Measurements from ENCODE around the gene ZNF639. TPM values are rescaled to one million over a fixed set of nuclear protein-coding genes. Genes with fewer than 3 reads are reported as not detected.

ZNF639 gene
- total RNA-seq, 1 donor from 2014 or later = 30.1 TPM

- DNase-seq (ENCODE audit: low spot score) = no peak
Measured at GRCh38 chr3:179309225-179310078, 13.4 kb upstream of the ZNF639 start.

GRCh38 chr3:179318876-179319275 is 4.0 kb upstream of the ZNF639 start:
- DNase-seq (ENCODE audit: low spot score) = no peak

- peak; percentile 65 for DNase-seq (ENCODE audit: low spot score)
Measured at GRCh38 chr3:179321668-179322285, 1.1 kb upstream of the ZNF639 start.

- DNase-seq (ENCODE audit: low spot score) = peak; percentile 79
Measured at GRCh38 chr3:179323197-179324110, 623 bp downstream of the ZNF639 start.

- peak; percentile 19 for DNase-seq (ENCODE audit: low spot score)
Measured at GRCh38 chr3:179324270-179324754, 1.5 kb downstream of the ZNF639 start.

- no peak for DNase-seq (ENCODE audit: low spot score)
Measured at GRCh38 chr3:179330438-179330837, 7.6 kb downstream of the ZNF639 start.

GRCh38 chr3:179332240-179332639 is 9.4 kb downstream of the ZNF639 start:
- no peak for DNase-seq (ENCODE audit: low spot score)

GRCh38 chr3:179333084-179333483 is 10.3 kb downstream of the ZNF639 start:
- no peak for DNase-seq (ENCODE audit: low spot score)

GRCh38 chr3:179336345-179336929 is 13.6 kb downstream of the ZNF639 start:
- no peak for DNase-seq (ENCODE audit: low spot score)

GRCh38 chr3:179347345-179348194 is 24.7 kb downstream of the ZNF639 start, which contains the start of gene MFN1:
TSS of gene MFN1 (plus strand) at chr3:179347709. CDS start at chr3:179348852, 1,143 bp downstream.
- DNase-seq (ENCODE audit: low spot score) = peak; percentile 99

- no peak for DNase-seq (ENCODE audit: low spot score)
Measured at GRCh38 chr3:179348325-179349013, 25.6 kb downstream of the ZNF639 start.

GRCh38 chr3:179355996-179356395 is 33.2 kb downstream of the ZNF639 start:
- no peak for DNase-seq (ENCODE audit: low spot score)

GRCh38 chr3:179363332-179363731 is 40.5 kb downstream of the ZNF639 start:
- DNase-seq (ENCODE audit: low spot score) = no peak

- DNase-seq (ENCODE audit: low spot score) = no peak
Measured at GRCh38 chr3:179369621-179370020, 46.8 kb downstream of the ZNF639 start.

GRCh38 chr3:179373938-179374337 is 51.1 kb downstream of the ZNF639 start:
- no peak for DNase-seq (ENCODE audit: low spot score)

GRCh38 chr3:179375091-179375999 is 52.5 kb downstream of the ZNF639 start:
- no peak for DNase-seq (ENCODE audit: low spot score)

- no peak for DNase-seq (ENCODE audit: low spot score)
Measured at GRCh38 chr3:179376474-179376873, 53.6 kb downstream of the ZNF639 start.
